Activated CD4-positive, alpha-beta T cell treated with anti-CD3 and anti-CD28 coated beads, Interleukin-2, amount 50 U/mL, for 24 hours (primary cell): Measurements from ENCODE around the gene TMEM238.
"Not testable (repeated sequence)": the region's sequence is repeated elsewhere in the genome, so short reads cannot be mapped to it uniquely, and the experiment has no call there.

Source experiments
- DNase-seq, 2 donors: peaks; one replicate each; pipeline ENCODE4 v3.0.0-alpha.2; 2020; ENCODE audit warnings: low read depth in 1 of 2, low spot score in 1 of 2

Gene TMEM238, protein sequence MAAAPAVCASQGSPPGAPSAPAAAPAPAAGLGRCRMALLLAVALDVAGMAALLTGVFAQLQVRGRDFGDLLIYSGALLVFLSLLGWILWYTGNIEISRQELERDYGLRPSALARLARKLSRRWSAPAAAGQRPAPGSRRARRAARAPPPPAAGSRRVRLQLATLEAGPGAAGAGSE

DNA sequence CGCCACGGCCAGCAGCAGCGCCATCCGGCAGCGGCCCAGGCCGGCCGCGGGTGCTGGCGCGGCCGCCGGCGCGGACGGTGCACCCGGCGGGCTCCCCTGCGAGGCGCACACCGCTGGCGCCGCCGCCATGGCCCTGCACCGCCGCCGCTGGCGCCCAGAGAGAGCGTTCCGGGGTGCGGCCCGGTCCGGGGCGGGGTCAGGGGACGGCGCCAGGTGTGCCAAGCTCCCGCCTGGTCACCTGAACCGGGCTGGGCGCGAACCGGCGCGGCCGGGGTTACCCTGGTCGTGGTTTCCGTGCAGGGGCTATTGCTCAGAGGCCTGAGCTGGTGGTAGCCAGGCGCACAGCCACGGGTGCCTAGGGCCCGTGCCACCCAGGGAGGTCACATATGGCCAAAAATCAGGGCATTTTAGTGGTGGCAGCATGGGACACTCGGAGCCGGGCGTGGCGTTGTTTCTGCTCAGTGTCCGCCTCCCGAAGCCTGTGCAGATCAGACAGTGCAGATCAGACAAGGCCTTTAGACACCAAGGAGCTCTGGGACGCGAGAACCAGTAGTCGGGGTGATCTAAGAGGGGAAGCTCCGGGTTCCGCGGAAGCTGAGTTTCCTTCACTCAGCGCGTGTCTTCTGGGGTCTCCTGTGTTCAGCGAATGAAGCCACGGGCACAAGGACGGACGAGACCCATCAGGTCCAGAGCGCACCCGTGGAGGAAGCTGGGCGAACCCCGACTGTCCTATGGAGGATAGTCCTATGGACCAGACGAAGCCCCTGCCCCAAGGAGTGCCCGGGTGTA is at the start of gene TMEM238:
Gene TMEM238 (minus strand): TSS at position 162 of the 789 bp plus-strand sequence. CDS start 33 bp downstream, at position 129.
- no peak for DNase-seq

GRCh38 chr19:55433292-55433691 is 49.2 kb upstream of the TMEM238 start:
- DNase-seq = no peak

GRCh38 chr19:55432241-55432959 is 48.3 kb upstream of the TMEM238 start:
- DNase-seq = no peak

DNA sequence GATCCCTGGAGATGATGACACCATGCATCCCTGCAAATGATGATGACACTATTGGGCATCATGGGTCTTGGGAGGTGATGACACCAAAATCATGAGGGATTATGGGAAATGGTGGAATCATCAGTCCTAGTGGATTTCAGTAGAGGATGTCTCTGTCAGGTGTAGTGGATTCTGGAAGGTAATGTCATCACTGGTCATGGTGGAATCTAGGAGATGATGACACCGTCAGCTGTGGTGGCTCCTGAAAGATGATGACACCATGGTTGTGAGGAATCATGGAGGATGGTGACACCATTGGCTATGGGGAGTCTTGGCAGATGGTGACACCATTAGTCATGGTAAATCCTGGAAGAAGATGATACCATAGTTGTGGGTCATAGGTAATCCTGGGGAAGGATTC is 47.1 kb upstream of the TMEM238 start:
- DNase-seq = no peak

DNA sequence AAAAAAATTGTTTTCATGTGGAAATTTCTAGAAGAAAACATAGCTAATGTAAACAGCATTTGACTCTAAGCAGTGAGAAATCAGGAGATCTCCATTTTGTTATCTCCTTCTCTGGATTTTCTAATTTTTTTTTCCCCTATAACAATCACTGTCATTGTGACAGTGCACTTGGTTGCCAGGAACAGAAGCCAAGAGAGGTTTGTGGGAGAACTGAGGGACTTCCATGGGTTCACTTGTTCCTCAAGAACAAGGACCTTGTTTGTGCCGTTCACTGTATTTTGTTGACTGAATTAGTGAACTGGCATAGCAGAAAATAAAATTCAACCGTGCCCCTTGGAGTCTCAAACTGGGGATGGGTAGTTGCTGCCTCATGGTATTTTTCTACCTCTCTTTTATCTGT is 42.0 kb upstream of the TMEM238 start:
- DNase-seq = no peak

DNA sequence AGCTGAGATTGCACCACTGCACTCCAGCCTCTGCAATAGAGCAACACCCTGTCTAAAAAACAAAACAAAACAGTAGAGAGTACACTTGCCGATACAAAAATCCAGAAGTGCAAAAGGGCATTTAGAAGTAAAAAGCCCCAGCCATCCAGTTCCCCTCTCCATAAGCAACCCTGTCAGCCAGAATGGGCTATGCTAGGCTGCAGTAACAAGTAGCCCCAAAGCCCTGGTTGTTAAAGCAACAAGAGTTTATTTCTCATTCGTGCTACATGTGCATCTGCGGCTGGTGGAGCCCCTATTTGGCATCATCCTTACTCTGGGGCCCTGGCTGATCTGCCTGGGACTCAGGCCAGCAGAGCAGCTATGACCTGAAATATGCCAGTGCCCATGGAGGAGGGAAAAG is 40.4 kb upstream of the TMEM238 start:
- DNase-seq = no peak

- no peak for DNase-seq
Measured at GRCh38 chr19:55423225-55424005, 39.3 kb upstream of the TMEM238 start.

GRCh38 chr19:55421281-55421680 is 37.2 kb upstream of the TMEM238 start:
- DNase-seq = not testable (repeated sequence)

DNA sequence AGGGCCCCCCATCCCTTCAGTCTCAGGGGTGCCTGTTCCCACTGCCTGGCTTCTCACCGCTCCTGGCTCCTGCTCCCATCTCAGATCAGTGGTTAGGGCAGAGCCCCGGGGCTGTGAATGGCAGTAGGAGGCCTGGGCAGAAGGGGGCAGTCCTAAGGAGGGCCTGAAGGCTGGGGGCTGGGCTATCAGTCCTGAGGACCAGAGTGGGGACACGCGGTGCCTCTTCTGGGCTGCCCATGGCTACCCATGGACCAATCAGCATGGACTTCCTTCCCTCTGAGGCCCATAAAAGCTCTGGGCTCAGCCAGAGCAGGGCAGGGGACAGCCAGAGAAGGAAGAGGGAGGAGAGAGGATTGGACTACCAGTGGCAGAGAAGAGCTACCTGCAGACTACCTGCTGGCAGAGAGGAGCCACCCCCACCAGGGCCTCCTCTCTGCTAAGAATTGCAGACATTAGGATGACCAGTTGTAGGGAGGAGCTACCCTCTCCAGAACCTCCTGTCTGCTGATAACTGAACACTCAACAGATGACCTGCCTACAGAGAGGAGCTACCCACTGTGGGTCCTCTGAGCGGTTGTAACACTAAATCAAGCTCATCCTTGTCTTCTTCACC is 35.6 kb upstream of the TMEM238 start:
- no peak for DNase-seq

DNA sequence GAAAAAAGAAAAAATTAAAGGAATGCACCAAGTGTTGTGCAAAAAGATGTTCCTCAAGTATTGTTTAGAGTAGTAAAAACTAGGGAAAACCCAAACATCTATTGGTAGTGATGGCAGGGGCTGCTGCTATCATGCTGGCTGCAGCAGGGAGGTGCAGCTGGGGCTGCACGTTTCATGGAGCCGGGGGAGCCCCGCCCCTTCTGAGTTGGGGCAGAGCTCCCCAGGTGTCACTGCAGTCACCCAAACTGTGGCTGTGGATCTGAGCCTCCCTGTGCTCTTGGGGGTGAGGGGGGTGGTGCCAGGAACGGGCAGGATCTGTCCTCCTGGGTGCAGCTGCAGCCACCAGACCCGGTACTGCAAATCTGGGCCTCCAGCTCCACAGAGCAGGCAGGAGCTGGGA is 35.0 kb upstream of the TMEM238 start:
- DNase-seq = no peak

DNA sequence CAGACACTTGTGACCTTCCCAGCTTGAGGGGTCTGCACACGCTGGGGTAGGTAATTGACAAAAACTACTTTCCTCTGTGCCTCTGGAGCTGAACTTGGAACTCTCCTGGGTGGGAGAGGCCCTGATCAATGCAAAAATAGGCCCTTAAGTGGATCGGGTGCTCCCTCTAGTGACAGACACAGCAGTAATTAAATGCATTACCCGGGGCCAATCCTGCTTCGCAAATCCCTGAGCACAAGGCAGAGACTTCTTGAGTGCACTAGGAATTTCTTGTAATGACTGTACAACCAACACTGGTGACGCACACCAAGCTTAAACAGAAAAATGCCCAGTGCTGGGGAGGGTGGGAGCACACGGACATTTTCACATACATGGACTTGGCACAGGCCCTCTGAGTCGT is 34.1 kb upstream of the TMEM238 start:
- peak in 1 of 2 donors; percentile 48 for DNase-seq

GRCh38 chr19:55410168-55410567 is 26.1 kb upstream of the TMEM238 start:
- DNase-seq = no peak

- DNase-seq = not testable (repeated sequence)
Measured at GRCh38 chr19:55409179-55409578, 25.1 kb upstream of the TMEM238 start.

DNA sequence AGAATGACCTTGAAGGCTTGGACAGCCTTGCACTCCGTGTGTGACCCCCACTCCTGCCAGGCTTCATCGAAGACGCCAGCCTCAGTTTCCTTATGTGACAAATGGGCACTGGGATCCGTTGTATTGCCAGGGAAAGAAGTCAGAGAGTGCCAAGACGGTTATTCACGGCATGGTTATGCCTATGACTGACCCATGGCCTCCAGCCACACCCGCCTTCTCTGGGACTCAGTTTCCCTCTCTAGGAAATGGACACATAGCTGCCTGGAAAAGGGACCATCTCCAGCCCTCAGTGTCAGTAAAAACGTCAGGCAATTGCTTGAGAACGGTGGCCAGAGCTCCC is 24.4 kb upstream of the TMEM238 start:
- DNase-seq = no peak

DNA sequence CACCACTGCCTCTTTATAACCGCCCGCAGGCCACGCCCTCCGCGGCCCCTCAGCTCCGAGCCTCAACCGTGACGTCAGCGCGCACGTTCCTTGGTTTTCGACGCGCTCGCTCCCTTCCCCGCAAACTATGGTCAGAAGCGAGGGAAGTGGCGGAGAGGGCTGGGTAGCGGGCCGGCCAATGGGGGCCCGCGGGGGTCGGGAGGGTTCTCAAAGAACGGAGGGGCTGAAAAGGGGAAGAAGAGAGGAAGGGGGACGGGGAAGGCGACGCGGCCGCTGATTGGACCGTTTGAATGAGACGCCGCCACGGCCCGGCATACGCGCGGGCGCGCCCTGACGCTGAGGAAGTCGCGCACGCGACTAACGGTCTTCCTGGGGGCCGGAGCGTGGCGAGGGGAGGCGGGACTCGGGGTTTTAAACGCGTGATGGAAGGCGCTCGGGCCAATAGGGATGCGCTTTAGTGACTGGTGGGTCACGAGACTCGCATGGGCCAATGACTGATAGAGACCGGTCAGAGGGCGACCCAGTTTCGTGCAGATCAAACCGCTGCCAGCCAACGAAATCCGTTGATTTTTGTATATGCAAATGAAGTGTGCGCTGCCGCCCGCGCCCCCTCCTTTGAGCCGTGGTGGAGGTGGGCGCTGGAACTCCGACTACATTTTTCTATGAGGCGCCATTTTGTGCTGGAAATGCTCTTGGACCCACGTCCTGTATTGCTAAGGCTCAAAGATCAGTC is 23.9 kb upstream of the TMEM238 start:
- peak; percentile 93 to 96 for DNase-seq

DNA sequence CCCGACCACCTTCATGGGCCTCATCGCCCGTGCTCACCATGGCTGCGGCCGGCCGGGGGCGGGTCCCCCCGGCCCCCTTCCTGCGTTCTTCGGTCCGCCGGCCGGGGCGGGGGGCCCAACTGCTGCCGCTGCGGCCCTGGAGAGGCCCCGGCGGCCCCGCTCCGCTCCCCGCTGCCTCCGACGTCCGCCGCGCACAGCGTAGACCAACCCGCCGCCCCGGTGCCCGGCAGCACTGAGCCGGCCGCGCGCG is 23.4 kb upstream of the TMEM238 start, which contains the start of gene UBE2S:
Gene UBE2S (minus strand): TSS at position 239 of the 250 bp plus-strand sequence. CDS start 199 bp downstream, at position 40.
- not testable (repeated sequence) for DNase-seq

DNA sequence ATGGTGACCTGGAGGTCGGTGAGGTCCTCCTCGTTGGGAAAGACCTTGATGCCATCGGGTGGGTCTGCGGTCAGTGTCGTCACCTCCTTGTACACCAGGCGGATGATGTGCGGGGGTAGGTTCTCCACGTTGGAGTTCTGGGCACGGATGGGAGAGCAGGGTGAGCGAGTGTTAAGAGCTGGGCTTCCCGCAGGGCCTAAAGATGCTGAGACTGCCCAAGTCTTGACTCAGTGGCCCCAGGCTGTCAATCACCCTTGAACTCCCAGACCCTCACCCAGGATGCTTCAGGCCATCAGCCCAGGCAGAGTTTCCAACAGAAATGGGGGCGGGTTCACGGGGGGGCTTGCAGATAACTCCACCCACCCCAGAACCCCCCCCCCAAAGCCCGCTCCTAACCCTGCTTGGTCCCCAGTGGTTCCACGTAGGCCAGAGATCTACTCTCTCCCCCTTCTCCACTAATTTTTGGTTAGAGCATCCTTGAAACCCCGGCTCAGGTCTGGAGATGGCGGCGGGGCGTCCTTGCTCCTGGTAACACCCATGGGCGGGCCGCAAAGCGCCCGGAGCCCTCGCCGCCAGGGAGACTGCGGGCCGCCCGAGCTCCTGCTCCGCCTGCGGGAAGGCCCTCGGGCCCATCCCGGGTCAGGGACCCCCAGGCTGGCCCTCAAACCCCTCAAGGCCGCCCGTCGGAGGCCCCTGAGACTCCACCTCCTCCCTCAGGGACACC is 22.9 kb upstream of the TMEM238 start:
- DNase-seq = no peak

- DNase-seq = no peak
Measured at GRCh38 chr19:55406091-55406825, 22.2 kb upstream of the TMEM238 start.

DNA sequence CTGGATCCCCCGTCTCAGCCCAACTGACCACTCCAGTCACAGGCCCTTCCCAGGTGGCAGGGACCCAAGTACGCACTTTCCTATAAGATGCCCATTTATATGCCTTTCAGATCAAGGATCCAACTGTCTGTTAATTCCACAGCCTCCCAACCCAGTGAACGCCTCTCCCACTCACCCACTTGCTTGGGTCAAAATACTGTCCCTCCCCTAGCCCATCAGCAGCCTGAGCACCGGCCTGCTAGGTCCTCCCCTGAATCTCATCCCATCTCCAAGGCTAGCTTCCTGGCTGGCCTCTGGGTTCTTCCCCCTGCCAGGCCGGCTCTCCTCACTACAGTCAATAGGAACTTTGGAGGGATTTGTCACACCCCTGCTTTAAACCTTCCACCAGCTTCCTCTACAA is 21.5 kb upstream of the TMEM238 start:
- DNase-seq = no peak
